Ishikawa (cell line): Measurements from ENCODE around the gene NCKAP5L.

Experiments
- CEBPB ChIP-seq: IDR thresholded peaks from 2 replicates; pipeline ENCODE4 v1.6.1; 2012
- CREB1 ChIP-seq: IDR thresholded peaks from 2 replicates; pipeline ENCODE4 v1.6.1; 2012; ENCODE audit warnings: low read depth
- EGR1 ChIP-seq: IDR thresholded peaks from 2 replicates; pipeline ENCODE4 v1.6.1; 2012
- EP300 ChIP-seq: IDR thresholded peaks from 2 replicates; pipeline ENCODE4 v1.6.1; 2012; ENCODE audit warnings: borderline replicate concordance
- FOXM1 ChIP-seq: IDR thresholded peaks from 2 replicates; pipeline ENCODE4 v1.6.1; 2012; ENCODE audit warnings: low read depth, borderline replicate concordance
- NFIC ChIP-seq: IDR thresholded peaks from 2 replicates; pipeline ENCODE4 v1.6.1; 2012
- RAD21 ChIP-seq: IDR thresholded peaks from 2 replicates; pipeline ENCODE4 v1.6.1; 2012; ENCODE audit warnings: low read depth
- TAF1 ChIP-seq: IDR thresholded peaks from 2 replicates; pipeline ENCODE4 v1.6.1; 2012; ENCODE audit warnings: low read depth, mild to moderate bottlenecking
- TCF12 ChIP-seq: IDR thresholded peaks from 2 replicates; pipeline ENCODE4 v1.6.1; 2012; ENCODE audit warnings: low read depth
- TEAD4 ChIP-seq: IDR thresholded peaks from 2 replicates; pipeline ENCODE4 v1.6.1; 2012
- YY1 ChIP-seq: IDR thresholded peaks from 2 replicates; pipeline ENCODE4 v1.6.1; 2012; ENCODE audit warnings: low read depth
- TF ChIP-seq, protein P1 (sequence below): IDR thresholded peaks from 2 replicates; pipeline ENCODE4 v1.6.1; 2012; ENCODE audit warnings: low read depth, mild to moderate bottlenecking
- TF ChIP-seq, protein P2 (sequence below): IDR thresholded peaks from 2 replicates; pipeline ENCODE4 v1.6.1; 2012
- TF ChIP-seq, protein P3 (sequence below): IDR thresholded peaks from 2 replicates; pipeline ENCODE4 v1.6.1; 2012

The NCKAP5L gene

DNA sequence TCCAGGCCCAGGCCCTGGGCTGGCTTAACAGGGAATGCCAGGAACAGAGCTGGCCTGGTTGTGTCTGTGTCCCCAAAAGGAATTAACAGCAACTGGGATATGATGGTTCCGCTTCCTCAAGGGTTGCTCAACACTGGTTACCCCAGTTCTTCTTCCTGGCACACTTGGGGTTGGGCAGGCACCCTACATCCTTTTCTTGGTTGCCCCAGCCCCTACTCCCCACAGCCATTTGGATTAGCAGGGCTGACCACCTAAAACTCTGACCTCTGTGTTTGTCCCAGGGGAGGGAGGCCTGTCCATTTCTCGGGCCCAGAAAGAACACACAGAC is 30.8 kb downstream of the NCKAP5L start:
- no peak for TF ChIP-seq CEBPB

DNA sequence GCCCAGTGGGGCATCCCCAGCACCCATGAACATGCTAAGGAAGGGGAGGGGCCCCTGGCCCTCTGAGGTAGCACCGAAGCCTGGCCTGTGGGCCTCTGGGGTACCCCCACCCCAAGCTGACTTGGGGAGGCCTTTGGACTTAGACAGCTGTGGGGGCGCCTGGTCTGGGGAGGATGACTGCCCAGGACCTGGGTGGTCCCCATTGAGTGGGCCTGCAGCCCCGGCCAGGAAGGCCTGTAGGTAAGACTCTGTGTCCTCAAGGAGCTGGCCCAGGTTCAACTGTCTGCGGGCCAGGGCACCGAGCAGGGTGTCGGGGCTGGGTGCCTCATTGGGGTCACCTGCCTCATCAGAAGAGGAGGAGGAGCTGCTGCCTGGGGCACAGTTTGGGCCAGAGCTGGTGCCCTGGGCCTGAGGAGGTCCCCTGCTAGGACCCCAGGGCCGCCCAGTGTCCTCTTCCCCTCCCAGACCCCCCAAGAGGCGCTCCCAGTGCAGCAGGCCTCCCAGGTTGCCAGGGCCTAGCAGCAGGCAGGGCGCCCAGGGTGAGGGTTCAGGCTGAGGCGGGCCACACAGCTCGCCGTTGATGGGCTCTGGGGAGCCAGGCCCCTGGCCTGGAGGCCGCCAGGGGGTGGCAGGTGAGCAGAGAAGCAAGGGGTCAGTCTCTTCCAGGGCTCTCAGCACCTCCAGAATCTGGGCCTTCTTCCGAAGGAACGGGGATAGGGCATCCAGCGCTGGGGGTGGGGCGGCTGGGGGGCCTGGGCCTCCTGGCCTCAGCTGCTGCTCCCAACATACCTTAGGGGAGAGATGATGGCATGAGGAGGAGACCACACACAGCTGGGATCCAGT is 31.4 kb downstream of the NCKAP5L start:
- no peak for TF ChIP-seq RAD21
- TF ChIP-seq TAF1 = no peak
- TF ChIP-seq, protein P1, sequence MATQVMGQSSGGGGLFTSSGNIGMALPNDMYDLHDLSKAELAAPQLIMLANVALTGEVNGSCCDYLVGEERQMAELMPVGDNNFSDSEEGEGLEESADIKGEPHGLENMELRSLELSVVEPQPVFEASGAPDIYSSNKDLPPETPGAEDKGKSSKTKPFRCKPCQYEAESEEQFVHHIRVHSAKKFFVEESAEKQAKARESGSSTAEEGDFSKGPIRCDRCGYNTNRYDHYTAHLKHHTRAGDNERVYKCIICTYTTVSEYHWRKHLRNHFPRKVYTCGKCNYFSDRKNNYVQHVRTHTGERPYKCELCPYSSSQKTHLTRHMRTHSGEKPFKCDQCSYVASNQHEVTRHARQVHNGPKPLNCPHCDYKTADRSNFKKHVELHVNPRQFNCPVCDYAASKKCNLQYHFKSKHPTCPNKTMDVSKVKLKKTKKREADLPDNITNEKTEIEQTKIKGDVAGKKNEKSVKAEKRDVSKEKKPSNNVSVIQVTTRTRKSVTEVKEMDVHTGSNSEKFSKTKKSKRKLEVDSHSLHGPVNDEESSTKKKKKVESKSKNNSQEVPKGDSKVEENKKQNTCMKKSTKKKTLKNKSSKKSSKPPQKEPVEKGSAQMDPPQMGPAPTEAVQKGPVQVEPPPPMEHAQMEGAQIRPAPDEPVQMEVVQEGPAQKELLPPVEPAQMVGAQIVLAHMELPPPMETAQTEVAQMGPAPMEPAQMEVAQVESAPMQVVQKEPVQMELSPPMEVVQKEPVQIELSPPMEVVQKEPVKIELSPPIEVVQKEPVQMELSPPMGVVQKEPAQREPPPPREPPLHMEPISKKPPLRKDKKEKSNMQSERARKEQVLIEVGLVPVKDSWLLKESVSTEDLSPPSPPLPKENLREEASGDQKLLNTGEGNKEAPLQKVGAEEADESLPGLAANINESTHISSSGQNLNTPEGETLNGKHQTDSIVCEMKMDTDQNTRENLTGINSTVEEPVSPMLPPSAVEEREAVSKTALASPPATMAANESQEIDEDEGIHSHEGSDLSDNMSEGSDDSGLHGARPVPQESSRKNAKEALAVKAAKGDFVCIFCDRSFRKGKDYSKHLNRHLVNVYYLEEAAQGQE = no peak
- TF ChIP-seq TCF12 = no peak

DNA sequence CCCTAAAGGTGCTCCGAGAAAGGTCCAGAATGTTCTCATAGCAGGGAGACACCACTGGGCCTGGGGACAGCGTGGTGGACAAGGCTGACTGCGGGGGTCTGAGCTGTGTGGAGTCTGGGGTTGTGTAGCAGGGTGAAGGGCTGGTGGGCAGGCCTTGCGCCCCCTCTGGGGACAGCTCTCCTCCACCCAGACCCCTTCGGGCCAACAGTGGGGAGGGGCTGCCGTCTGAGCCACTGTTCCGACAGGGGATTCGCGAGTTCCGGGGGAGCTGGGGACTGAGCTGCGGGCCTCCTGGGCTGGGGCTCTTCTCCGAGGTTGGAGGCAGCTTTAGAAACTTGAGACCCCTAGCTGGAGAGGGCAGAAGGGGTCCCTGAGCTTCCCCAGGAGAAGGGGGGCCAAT is 32.1 kb downstream of the NCKAP5L start:
- TF ChIP-seq TAF1 = no peak
- no peak for TF ChIP-seq YY1
- TF ChIP-seq EP300 = no peak
- TF ChIP-seq, protein P1 = no peak
- TF ChIP-seq, protein P2, sequence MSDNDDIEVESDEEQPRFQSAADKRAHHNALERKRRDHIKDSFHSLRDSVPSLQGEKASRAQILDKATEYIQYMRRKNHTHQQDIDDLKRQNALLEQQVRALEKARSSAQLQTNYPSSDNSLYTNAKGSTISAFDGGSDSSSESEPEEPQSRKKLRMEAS = no peak
- TF ChIP-seq FOXM1 = no peak
- TF ChIP-seq, protein P3, sequence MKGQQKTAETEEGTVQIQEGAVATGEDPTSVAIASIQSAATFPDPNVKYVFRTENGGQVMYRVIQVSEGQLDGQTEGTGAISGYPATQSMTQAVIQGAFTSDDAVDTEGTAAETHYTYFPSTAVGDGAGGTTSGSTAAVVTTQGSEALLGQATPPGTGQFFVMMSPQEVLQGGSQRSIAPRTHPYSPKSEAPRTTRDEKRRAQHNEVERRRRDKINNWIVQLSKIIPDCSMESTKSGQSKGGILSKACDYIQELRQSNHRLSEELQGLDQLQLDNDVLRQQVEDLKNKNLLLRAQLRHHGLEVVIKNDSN = no peak
- no peak for TF ChIP-seq TEAD4
- TF ChIP-seq TCF12 = no peak
- no peak for TF ChIP-seq CREB1
- no peak for TF ChIP-seq EGR1

DNA sequence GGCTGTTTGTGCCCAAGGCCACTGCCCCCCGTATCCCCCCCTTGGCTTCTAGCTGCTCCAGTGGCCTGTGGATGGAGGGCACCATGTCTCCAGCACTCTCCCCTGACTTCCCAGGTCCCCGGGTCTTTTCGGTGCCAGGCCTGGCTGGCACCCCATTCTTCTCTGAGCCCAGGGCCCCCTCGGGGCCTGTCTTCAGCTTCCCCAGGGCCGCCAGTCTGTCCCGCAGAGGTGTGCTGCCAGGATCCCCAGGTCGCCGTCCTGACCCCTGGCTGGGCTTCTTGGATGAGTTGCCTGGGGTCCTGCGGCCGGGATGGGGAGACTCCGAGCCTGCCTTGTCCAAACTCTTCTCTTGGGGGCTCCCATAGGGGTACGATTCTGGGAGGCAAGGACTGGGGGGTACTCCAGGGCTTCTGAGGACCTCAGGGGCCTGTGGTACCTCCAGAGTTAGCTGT is 32.5 kb downstream of the NCKAP5L start:
- TF ChIP-seq RAD21 (no peak), YY1 (no peak)

DNA sequence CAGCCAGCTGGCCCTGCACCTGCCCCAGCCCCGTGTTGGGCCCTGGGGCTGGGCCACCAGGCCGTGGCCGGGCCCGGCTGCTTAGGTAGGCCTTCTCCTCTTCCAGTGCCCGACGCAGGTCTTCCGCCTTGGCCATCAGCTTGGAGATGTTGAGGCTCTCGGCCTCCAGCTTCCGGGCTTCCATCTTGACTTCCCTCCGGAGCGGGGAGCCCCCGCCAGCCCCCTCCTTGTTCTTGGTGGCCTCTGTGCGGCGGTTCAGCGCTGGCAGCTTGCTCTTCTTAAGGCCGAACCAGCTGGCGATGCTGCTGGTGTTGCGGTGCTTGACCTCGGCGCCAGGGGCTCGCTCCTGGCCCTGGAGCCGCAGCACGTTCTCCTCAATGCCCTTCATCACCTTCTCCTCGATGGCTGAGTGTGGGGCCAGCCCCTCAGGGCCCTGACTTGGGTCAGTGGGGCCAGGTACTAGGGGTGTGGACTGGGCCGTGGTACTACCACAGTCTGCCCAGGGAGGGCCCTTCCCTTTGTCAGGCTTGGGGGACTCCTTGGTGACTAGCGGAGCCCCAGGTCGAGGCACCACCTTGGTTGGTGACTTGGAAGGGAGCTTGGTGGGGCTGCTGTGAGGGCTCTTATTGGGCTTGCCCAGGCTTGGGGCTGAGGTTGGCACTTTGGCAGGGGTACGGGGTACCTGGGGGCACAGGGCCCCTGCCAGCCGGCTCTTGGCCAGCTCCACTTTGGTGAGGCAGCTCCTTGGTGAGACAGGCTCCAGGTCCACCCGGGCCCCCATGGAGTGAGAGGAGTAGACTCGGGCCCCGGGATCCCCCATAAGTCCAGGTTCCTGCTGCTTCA is 33.2 kb downstream of the NCKAP5L start:
- TF ChIP-seq, protein P3 = no peak
- TF ChIP-seq, protein P1 = no peak
- no peak for TF ChIP-seq CEBPB
- no peak for TF ChIP-seq YY1
- no peak for TF ChIP-seq CREB1
- no peak for TF ChIP-seq TCF12
- no peak for TF ChIP-seq FOXM1
- no peak for TF ChIP-seq NFIC
- no peak for TF ChIP-seq EP300
- TF ChIP-seq RAD21 = no peak
- no peak for TF ChIP-seq EGR1
- TF ChIP-seq TEAD4 = no peak
- TF ChIP-seq TAF1 = no peak
